AG09319 (cell line): ENCODE data around the gene NKX3-2.

Experiments used
- DNase-seq: peaks from one replicate; pipeline ENCODE4 v3.0.0-alpha.2; 2010; ENCODE audit warnings: low read depth; ENCODE audit errors: extremely low read depth
- TF ChIP-seq, protein P1 (sequence below): IDR thresholded peaks from 2 replicates; pipeline ENCODE4 v1.5.1; 2011; ENCODE audit warnings: low read depth, mild to moderate bottlenecking, inconsistent platforms, low read length, moderate library complexity

NKX3-2 gene

DNA sequence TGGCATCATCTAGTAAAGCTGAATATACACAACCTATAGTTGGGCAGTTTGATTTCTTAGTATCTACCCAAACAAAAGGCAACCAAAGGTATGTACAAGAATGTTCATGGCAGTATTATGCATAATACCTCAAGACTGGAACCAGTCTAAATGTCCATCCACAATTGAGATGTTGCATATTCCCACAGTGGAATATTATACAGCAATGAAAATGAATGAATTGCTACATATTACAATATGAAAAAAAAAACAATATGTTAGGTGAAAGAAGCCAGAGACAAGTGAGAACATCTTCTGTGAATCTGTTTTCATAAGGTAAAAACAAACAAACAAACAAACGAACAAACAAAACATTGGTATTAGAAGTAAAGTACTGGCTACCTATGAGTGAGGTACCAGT, 48.6 kb downstream of the NKX3-2 start:
- TF ChIP-seq, protein P1, sequence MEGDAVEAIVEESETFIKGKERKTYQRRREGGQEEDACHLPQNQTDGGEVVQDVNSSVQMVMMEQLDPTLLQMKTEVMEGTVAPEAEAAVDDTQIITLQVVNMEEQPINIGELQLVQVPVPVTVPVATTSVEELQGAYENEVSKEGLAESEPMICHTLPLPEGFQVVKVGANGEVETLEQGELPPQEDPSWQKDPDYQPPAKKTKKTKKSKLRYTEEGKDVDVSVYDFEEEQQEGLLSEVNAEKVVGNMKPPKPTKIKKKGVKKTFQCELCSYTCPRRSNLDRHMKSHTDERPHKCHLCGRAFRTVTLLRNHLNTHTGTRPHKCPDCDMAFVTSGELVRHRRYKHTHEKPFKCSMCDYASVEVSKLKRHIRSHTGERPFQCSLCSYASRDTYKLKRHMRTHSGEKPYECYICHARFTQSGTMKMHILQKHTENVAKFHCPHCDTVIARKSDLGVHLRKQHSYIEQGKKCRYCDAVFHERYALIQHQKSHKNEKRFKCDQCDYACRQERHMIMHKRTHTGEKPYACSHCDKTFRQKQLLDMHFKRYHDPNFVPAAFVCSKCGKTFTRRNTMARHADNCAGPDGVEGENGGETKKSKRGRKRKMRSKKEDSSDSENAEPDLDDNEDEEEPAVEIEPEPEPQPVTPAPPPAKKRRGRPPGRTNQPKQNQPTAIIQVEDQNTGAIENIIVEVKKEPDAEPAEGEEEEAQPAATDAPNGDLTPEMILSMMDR: no peak
- DNase-seq: no peak

DNA sequence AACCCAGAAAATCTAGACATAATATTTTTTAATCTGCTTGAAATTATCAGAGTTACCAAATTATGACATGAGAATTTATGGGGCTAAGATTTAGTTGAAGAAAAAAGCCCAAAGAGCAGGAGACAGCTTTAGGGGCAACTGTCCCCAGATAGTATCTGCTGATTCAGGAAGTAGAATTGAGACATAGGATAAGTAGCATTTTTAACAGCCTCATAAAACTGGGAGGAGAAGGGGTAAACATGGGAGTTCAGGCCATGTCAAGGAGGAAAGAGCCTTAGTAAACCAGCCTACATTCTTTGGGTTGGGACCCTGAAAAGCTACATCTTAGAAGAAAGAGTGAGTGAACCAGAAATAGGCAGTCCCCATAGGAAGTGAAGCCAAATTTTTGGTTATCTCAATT, 50.5 kb downstream of the NKX3-2 start:
- no peak for DNase-seq
- TF ChIP-seq, protein P1: no peak

DNA sequence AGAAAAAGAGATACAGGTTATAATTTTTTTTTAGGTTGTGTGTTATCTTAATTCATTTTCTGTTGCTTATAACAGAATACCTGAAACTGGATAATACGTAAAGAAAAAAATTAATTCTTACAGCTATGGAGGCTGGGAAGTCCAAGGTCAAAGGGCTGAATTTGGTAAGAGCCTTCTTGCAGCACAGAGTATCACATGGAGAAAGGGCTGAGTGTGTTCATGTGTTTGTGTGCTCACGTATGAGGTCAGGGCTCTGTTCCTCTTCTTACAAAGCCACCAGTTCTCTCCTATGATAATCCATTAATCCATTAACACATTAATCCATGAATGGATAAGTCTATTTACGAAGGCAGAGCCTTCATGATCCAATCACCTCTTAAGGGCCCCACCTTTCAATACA, 51.6 kb downstream of the NKX3-2 start:
- DNase-seq: no peak

More for the DNA sequence above, 51.6 kb downstream of the NKX3-2 start:
- TF ChIP-seq, protein P1: no peak
